ENCODE data around the gene DIP2C. TPM values are rescaled to one million over a fixed set of nuclear protein-coding genes. Genes with fewer than 3 reads are reported as not detected.

DIP2C gene
- total RNA-seq, 1 donor from 2014 or later: 52.6 TPM

- Mint-ChIP-seq H3K4me1 (ENCODE audit: low read depth, unreplicated experiment) (peaks cover 47% of the 10 kb centered on the region), H3K4me3 (ENCODE audit: unreplicated experiment) (no peak overlapping the region), H3K27me3 (ENCODE audit: unreplicated experiment) (peaks cover 3% of the 10 kb centered on the region), H3K27ac (ENCODE audit: unreplicated experiment) (no peak overlapping the region), H3K36me3 (ENCODE audit: unreplicated experiment) (peaks cover 19% of the 10 kb centered on the region), H3K9me3 (ENCODE audit: unreplicated experiment) (peaks cover 19% of the 10 kb centered on the region)
- no peak for DNase-seq
- TF ChIP-seq, protein P1, sequence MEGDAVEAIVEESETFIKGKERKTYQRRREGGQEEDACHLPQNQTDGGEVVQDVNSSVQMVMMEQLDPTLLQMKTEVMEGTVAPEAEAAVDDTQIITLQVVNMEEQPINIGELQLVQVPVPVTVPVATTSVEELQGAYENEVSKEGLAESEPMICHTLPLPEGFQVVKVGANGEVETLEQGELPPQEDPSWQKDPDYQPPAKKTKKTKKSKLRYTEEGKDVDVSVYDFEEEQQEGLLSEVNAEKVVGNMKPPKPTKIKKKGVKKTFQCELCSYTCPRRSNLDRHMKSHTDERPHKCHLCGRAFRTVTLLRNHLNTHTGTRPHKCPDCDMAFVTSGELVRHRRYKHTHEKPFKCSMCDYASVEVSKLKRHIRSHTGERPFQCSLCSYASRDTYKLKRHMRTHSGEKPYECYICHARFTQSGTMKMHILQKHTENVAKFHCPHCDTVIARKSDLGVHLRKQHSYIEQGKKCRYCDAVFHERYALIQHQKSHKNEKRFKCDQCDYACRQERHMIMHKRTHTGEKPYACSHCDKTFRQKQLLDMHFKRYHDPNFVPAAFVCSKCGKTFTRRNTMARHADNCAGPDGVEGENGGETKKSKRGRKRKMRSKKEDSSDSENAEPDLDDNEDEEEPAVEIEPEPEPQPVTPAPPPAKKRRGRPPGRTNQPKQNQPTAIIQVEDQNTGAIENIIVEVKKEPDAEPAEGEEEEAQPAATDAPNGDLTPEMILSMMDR (IDR thresholded peaks at IDR 0.05; ENCODE audit: partially characterized antibody, unreplicated experiment): no peak
Observed at GRCh38 chr10:562142-562541, 127.3 kb downstream of the DIP2C start.

DNA sequence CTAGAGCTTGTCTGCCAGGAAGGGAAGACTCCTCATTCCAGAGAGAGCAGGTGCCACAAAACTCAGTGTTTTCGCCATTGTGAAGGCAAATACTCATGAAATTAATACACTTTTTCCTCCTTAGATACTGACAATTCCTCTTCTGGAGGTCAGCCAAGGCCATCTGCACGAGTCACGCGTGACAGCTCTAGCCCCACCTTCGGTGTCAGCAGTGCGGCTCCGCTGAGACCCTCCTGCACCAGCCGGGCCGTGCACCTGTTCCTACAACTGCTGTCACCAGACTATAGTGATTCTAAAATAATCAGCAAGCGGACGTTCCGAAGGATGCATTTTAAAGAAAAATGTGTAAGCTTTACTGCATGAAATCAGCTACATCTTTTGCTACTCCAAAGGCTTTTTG lies 127.7 kb downstream of the DIP2C start:
- H3K36me3 Mint-ChIP-seq (ENCODE audit: unreplicated experiment): peaks cover 19% of the 10 kb centered on the region
- no peak for DNase-seq
- H3K4me1 Mint-ChIP-seq (ENCODE audit: low read depth, unreplicated experiment): peaks cover 49% of the 10 kb centered on the region
- H3K27me3 Mint-ChIP-seq (ENCODE audit: unreplicated experiment): peaks cover 3% of the 10 kb centered on the region
- peaks cover 21% of the 10 kb centered on the region for H3K9me3 Mint-ChIP-seq (ENCODE audit: unreplicated experiment)
- TF ChIP-seq, protein P1 (IDR thresholded peaks at IDR 0.05; ENCODE audit: partially characterized antibody, unreplicated experiment): no peak
- peak overlapping the region; percentile 28 for H3K4me3 Mint-ChIP-seq (ENCODE audit: unreplicated experiment)
- peak overlapping the region; percentile 55 for H3K27ac Mint-ChIP-seq (ENCODE audit: unreplicated experiment)

DNA sequence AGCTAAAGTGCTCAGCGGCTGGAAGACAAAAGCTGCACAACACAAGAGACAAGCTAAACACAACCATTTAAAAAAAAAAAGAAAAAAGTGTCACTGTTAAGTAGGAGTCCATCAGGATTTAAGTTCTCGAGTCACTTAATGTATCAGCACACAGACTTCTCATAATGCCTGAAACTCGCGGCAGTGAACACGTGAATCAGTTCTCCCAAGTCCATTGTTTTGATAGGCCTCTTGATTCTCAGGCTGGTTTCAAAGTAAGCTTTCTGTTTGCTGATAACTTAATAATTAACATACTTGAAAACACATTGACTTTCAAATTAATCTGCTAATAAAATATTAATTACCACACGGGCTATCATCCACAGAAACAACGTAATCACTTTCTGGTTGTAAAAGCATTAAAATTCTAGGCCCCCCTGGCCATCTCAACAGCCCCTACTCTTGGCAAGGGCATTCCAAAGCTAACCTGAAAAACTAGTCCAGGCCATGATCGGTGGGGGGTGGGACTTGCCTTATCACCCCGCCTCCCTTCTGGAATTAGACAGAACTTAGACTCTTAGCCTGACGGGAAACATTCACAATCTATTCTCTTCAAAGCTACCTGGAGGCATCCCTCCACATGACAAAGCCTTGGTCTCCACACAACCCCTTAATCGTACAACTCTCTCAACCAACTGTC lies 129.0 kb downstream of the DIP2C start:
- peaks cover 26% of the 10 kb centered on the region for H3K9me3 Mint-ChIP-seq (ENCODE audit: unreplicated experiment)
- no peak for DNase-seq
- no peak overlapping the region for H3K4me3 Mint-ChIP-seq (ENCODE audit: unreplicated experiment)
- peak overlapping the region; percentile 40 for H3K27ac Mint-ChIP-seq (ENCODE audit: unreplicated experiment)
- peaks cover 5% of the 10 kb centered on the region for H3K27me3 Mint-ChIP-seq (ENCODE audit: unreplicated experiment)
- peaks cover 19% of the 10 kb centered on the region for H3K36me3 Mint-ChIP-seq (ENCODE audit: unreplicated experiment)
- TF ChIP-seq, protein P1 (IDR thresholded peaks at IDR 0.05; ENCODE audit: partially characterized antibody, unreplicated experiment): no peak
- peaks cover 50% of the 10 kb centered on the region for H3K4me1 Mint-ChIP-seq (ENCODE audit: low read depth, unreplicated experiment)

DNA sequence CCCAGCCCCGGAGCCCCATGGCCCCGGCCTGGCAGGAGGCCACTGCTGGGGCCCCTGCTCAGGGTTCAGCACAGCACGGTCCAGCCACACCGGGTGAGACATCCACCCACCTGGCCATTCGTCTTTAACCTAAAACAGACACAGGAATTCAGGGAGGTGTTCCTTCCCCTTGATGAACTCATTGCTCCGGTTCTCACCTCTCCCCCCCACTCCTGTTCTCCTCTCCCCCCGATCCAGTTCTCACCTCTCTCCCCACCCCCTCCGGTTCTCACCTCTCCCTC lies 129.8 kb downstream of the DIP2C start:
- Mint-ChIP-seq H3K9me3 (ENCODE audit: unreplicated experiment) (peaks cover 25% of the 10 kb centered on the region), H3K27ac (ENCODE audit: unreplicated experiment) (no peak overlapping the region), H3K36me3 (ENCODE audit: unreplicated experiment) (peaks cover 15% of the 10 kb centered on the region), H3K4me3 (ENCODE audit: unreplicated experiment) (no peak overlapping the region), H3K4me1 (ENCODE audit: low read depth, unreplicated experiment) (peaks cover 55% of the 10 kb centered on the region), H3K27me3 (ENCODE audit: unreplicated experiment) (peaks cover 4% of the 10 kb centered on the region)
- DNase-seq: no peak
- TF ChIP-seq, protein P1 (IDR thresholded peaks at IDR 0.05; ENCODE audit: partially characterized antibody, unreplicated experiment): no peak

- no peak overlapping the region for H3K27ac Mint-ChIP-seq (ENCODE audit: unreplicated experiment)
- H3K27me3 Mint-ChIP-seq (ENCODE audit: unreplicated experiment): peaks cover 2% of the 10 kb centered on the region
Observed at GRCh38 chr10:558891-559766, 130.3 kb downstream of the DIP2C start.

More at GRCh38 chr10:558891-559766, 130.3 kb downstream of the DIP2C start:
- H3K4me3 Mint-ChIP-seq (ENCODE audit: unreplicated experiment): no peak overlapping the region
- peaks cover 21% of the 10 kb centered on the region for H3K9me3 Mint-ChIP-seq (ENCODE audit: unreplicated experiment)
- H3K4me1 Mint-ChIP-seq (ENCODE audit: low read depth, unreplicated experiment): peaks cover 55% of the 10 kb centered on the region
- no peak for DNase-seq
- peaks cover 9% of the 10 kb centered on the region for H3K36me3 Mint-ChIP-seq (ENCODE audit: unreplicated experiment)
- TF ChIP-seq, protein P1 (IDR thresholded peaks at IDR 0.05; ENCODE audit: partially characterized antibody, unreplicated experiment): no peak

Data from glutamatergic neuron (in vitro differentiated cells).